K562 (cell line): ENCODE results near the gene EPB42. TPM values are rescaled to one million over a fixed set of nuclear protein-coding genes. Genes with fewer than 3 reads are reported as not detected.

Experiments used
- ATAC-seq: fragments of 200-7000 bp; cut with Tn5 transposase; 3 replicates; pipeline ENCODE4 v1.9.1; 2020; ENCODE audit warnings: moderate library complexity
- BruUV-seq: library from RNA; stranded (reverse); fragments of 400-500 nt; replicated peaks from 2 replicates; lab custom pipeline; 2021; lab: Mats Ljungman, UMichigan
- CTCF ChIA-PET: fragments of 300-600 bp; formaldehyde crosslinking; extraction: SDS; loops from one replicate; lab custom pipeline; 2021; ENCODE audit warnings: low intra/inter-chr PET ratio; lab: Yijun Ruan, JAX
- POLR2A ChIA-PET: fragments of 300-600, 350-650 bp; sonication (Branson Sonifier 250); formaldehyde crosslinking; extraction: SDS; loops from one replicate; lab custom pipeline; 2021; ENCODE audit warnings: antibody characterized with exemption, inconsistent platforms; lab: Yijun Ruan, JAX
- DNase-seq, 4 experiments: peaks; one replicate each; pipeline versions ENCODE4 v3.0.0 to v3.0.0-alpha.2; 2011 to 2018; ENCODE audit warnings: low spot score in 3 of 4, mixed read lengths in 3 of 4; ENCODE audit errors: extremely low read depth in 1 of 4
- FAIRE-seq: peaks from 2 replicates; lab custom pipeline; 2011; peaks lifted over from hg19 to GRCh38; lab: Jason Lieb, UNC
- H2AFZ ChIP-seq: 2 replicates; pipeline ENCODE4 v1.6.0; 2011; ENCODE audit warnings: low read depth, low read length, control low read depth, inconsistent platforms
- H3K27ac ChIP-seq: fragments of 200-600 bp; 3 replicates; pipeline ENCODE4 v1.8.0; 2011; ENCODE audit warnings: low read depth, mild to moderate bottlenecking, control low read depth, inconsistent platforms, low read length, moderate library complexity, mixed read lengths; ENCODE audit errors: extremely low read depth
- H3K27me3 ChIP-seq, 2 experiments: fragments of 300-600 bp in 1 of 2; 2 replicates in 1 of 2; 3 replicates in 1 of 2; pipeline versions ENCODE4 v1.6.0 to v1.8.0; 2011; ENCODE audit warnings: inconsistent platforms in 2 of 2, low read length in 2 of 2, mild to moderate bottlenecking in 1 of 2, mixed read lengths in 1 of 2, moderate library complexity in 1 of 2; ENCODE audit not compliant: control insufficient read depth in 2 of 2, insufficient read depth in 2 of 2
- H3K36me3 ChIP-seq: fragments of 300-600 bp; 3 replicates; pipeline ENCODE4 v1.8.0; 2011; ENCODE audit warnings: mild to moderate bottlenecking, low read length, inconsistent platforms; ENCODE audit not compliant: control insufficient read depth, insufficient read depth
- H3K4me1 ChIP-seq, 2 experiments: fragments of 200-600 bp in 1 of 2; replicated peaks in 1 of 2; 2 replicates in 1 of 2; 3 replicates in 1 of 2; pipeline versions ENCODE4 v1.5.1 to v1.8.0; 2011; ENCODE audit warnings: inconsistent platforms in 2 of 2, low read length in 2 of 2, mild to moderate bottlenecking in 1 of 2, mixed read lengths in 1 of 2, moderate library complexity in 1 of 2; ENCODE audit not compliant: control insufficient read depth in 2 of 2, insufficient read depth in 2 of 2
- H3K4me2 ChIP-seq: 2 replicates; pipeline ENCODE4 v1.6.1; 2011; ENCODE audit warnings: low read length, control low read depth, inconsistent platforms, mixed read lengths; ENCODE audit not compliant: insufficient read depth
- H3K4me3 ChIP-seq: fragments of 200-600 bp; sonication (generic), shearing (Covaris generic); 2 replicates; pipeline ENCODE4 v1.5.1; 2016; ENCODE audit warnings: control low read depth, inconsistent platforms
- H3K79me2 ChIP-seq: fragments of 200-600 bp; 3 replicates; pipeline ENCODE4 v1.8.0; 2011; ENCODE audit warnings: low read length, inconsistent platforms; ENCODE audit not compliant: control insufficient read depth, insufficient read depth
- H3K9ac ChIP-seq, 2 experiments: 2 replicates each; pipeline versions ENCODE4 v1.6.0 to v1.6.1; 2011; ENCODE audit warnings: low read depth in 2 of 2, low read length in 2 of 2, control low read depth in 1 of 2, inconsistent platforms in 1 of 2, mild to moderate bottlenecking in 1 of 2, mixed read lengths in 1 of 2; ENCODE audit not compliant: insufficient read depth in 1 of 2
- H3K9me1 ChIP-seq: one replicate; pipeline ENCODE4 v1.6.0; 2011; ENCODE audit warnings: inconsistent platforms, mild to moderate bottlenecking, low read length, moderate library complexity; ENCODE audit not compliant: control insufficient read depth, insufficient read depth
- H3K9me3 ChIP-seq: replicated peaks from 2 replicates; pipeline ENCODE4 v1.5.1; 2011; ENCODE audit warnings: low read depth, low read length, inconsistent platforms; ENCODE audit not compliant: control insufficient read depth, insufficient read depth
- H4K20me1 ChIP-seq: replicated peaks from 2 replicates; pipeline ENCODE4 v1.6.1; 2011; ENCODE audit warnings: low read length, inconsistent platforms, mixed read lengths; ENCODE audit not compliant: control insufficient read depth, insufficient read depth
- ARID1B ChIP-seq: fragments of 450-650 bp; IDR thresholded peaks from 2 replicates; pipeline ENCODE4 v1.6.1; 2016; ENCODE audit warnings: antibody characterized with exemption, mild to moderate bottlenecking, inconsistent platforms
- CTCFL ChIP-seq: IDR thresholded peaks from 2 replicates; pipeline ENCODE4 v1.6.1; 2011; ENCODE audit warnings: borderline replicate concordance, low read depth, mild to moderate bottlenecking, moderate library complexity, low read length; ENCODE audit not compliant: insufficient read depth, poor library complexity, severe bottlenecking
- HMGN3 ChIP-seq: IDR thresholded peaks from 2 replicates; pipeline ENCODE4 v1.6.1; 2011; ENCODE audit warnings: borderline replicate concordance, low read depth, mild to moderate bottlenecking, mixed read lengths, low read length; ENCODE audit not compliant: insufficient read length; ENCODE audit errors: extremely low read depth
- HSF4 ChIP-seq: fragments of 250-450 bp; sonication (Bioruptor Pico); IDR thresholded peaks from 2 replicates; pipeline ENCODE4 v2.1.2; 2022; ENCODE audit warnings: mild to moderate bottlenecking, moderate library complexity, borderline replicate concordance
- MITF ChIP-seq: IDR thresholded peaks from 2 replicates; pipeline ENCODE4 v1.6.1; 2014; ENCODE audit warnings: antibody characterized with exemption
- NFXL1 ChIP-seq: fragments of 450-650 bp; formaldehyde crosslinking; IDR thresholded peaks from 2 replicates; pipeline ENCODE4 v1.4.0; 2021; ENCODE audit warnings: mild to moderate bottlenecking
- NONO ChIP-seq, 2 experiments: fragments of 200-400 bp in 1 of 2; fragments of 450-650 bp in 1 of 2; formaldehyde crosslinking in 1 of 2; IDR thresholded peaks; 2 replicates each; pipeline ENCODE4 v1.6.1; 2017; ENCODE audit warnings: low read depth in 2 of 2, mild to moderate bottlenecking in 2 of 2, moderate library complexity in 2 of 2, low read length in 1 of 2
- POLR3G ChIP-seq: IDR thresholded peaks from 2 replicates; pipeline ENCODE4 v1.6.1; 2011; ENCODE audit not compliant: insufficient read length, insufficient replicate concordance; ENCODE audit errors: extremely low read depth
- PTRF ChIP-seq: fragments of 450-650 bp; IDR thresholded peaks from 2 replicates; pipeline ENCODE4 v1.6.1; 2016; ENCODE audit warnings: mild to moderate bottlenecking, missing genetic modification characterization, missing compliant biosample characterization
- RBM25 ChIP-seq: fragments of 200-400 bp; formaldehyde crosslinking; IDR thresholded peaks from 2 replicates; pipeline ENCODE4 v1.6.1; 2018; ENCODE audit warnings: low read length, low read depth, moderate library complexity; ENCODE audit not compliant: severe bottlenecking
- SMARCB1 ChIP-seq: IDR thresholded peaks from 2 replicates; pipeline ENCODE4 v1.6.1; 2011; ENCODE audit warnings: improper control_type of control experiment, low read depth; ENCODE audit not compliant: insufficient read length
- ZBTB11 ChIP-seq, 3 experiments: fragments of 200-800 bp in 1 of 3; fragments of 250-450 bp in 1 of 3; fragments of 450-650 bp in 1 of 3; sonication (Bioruptor Pico) in 1 of 3; sonication (Bioruptor generic) in 1 of 3; formaldehyde crosslinking in 1 of 3; IDR thresholded peaks; 2 replicates each; pipeline versions ENCODE4 v1.6.1 to v1.8.0; 2016 to 2022; ENCODE audit warnings: mild to moderate bottlenecking in 2 of 3, missing genetic modification characterization in 2 of 3, missing compliant biosample characterization in 1 of 3, moderate library complexity in 1 of 3
- ZFPM2 ChIP-seq: fragments of 250-450 bp; sonication (Bioruptor Pico); IDR thresholded peaks from 2 replicates; pipeline ENCODE4 v1.5.1; 2022; ENCODE audit warnings: mild to moderate bottlenecking
- ZKSCAN1 ChIP-seq: fragments of 150-350 bp; IDR thresholded peaks from 2 replicates; pipeline ENCODE4 v1.6.1; 2016; ENCODE audit warnings: low read depth, low read length
- ZNF444 ChIP-seq: fragments of 250-450 bp; sonication (Bioruptor Pico); IDR thresholded peaks from 2 replicates; pipeline ENCODE4 v1.4.0; 2020; ENCODE audit warnings: mild to moderate bottlenecking, moderate library complexity
- WGBS: fragments of 100-300 bp; shearing (Covaris generic); methylation state at CpG from one replicate; pipeline ENCODE4 v1.1.6; 2016; ENCODE audit warnings: low coverage, mixed read lengths; ENCODE audit not compliant: insufficient coverage; ENCODE audit errors: missing lambda C conversion rate; 5-methylcytosine and 5-hydroxymethylcytosine counted together
- in situ Hi-C: fragments of 300-500 bp; cut with MboI; formaldehyde crosslinking; loops from 4 replicates; pipeline ENCODE4 v1.15.0; 2018; ENCODE audit warnings: inconsistent platforms, mixed read lengths
- intact Hi-C: fragments of 100-400 bp; cut with micrococcal nuclease; formaldehyde crosslinking; loops from 2 replicates; pipeline ENCODE4 v1.14.2; 2022
- polyA plus RNA-seq, 8 experiments: library from polyadenylated mRNA; depleted of rRNA in 4 of 8; stranded (reverse) in 5 of 8; unstranded in 3 of 8; fragments of >200 nt; fragmentation: Nextera tagmentation in 2 of 8; fragmentation: Illumina TruSeq in 1 of 8; extraction: Ambion mirVana in 2 of 8; extraction: Trizol in 1 of 8; gene quantifications; 2 replicates each; pipeline versions ENCODE4 v1.2.1 to v1.2.3, GENCODE V29; 2011 to 2014; ENCODE audit warnings: inconsistent platforms in 1 of 8, missing spikeins in 1 of 8
- total RNA-seq, 7 experiments: library from RNA; depleted of rRNA in 6 of 7; stranded (reverse); fragments of >200 nt in 6 of 7; fragmentation: Illumina TruSeq in 2 of 7; extraction: Trizol in 2 of 7; gene quantifications; 2 replicates each; pipeline versions ENCODE4 v1.2.1 to v1.2.3, GENCODE V29; 2011 to 2021; ENCODE audit warnings: low replicate concordance in 1 of 7

EPB42 gene
- total and polyA plus RNA-seq, 9 of the 15 experiments (the other 6 are each of a cell fraction or from before 2014, with no cell fraction given): 0.38 to 2.3 (median 1.4) TPM

- FAIRE-seq: no peak
- no peak for ATAC-seq
- WGBS: 61% methylated on average over 4 of the region's 5 CpGs
- H3K9me1 ChIP-seq: no peaks in the 10 kb centered on the region
- peaks cover 2 to 13% of the 10 kb centered on the region in 2 experiments; a peak in 4 of 5 replicates for H3K4me1 ChIP-seq
- no peaks in the 10 kb centered on the region; the same call in 1 of the 2 replicates for H3K9me3 ChIP-seq
- H3K79me2 ChIP-seq: no peaks in the 10 kb centered on the region
- no peak overlapping the region for H3K4me2 ChIP-seq
- no peaks in the 10 kb centered on the region for H4K20me1 ChIP-seq
- POLR2A ChIA-PET: interaction anchor here (0.6 to 2.2 kb wide), 3 partner anchors 12 to 38 kb away, joined by 3 to 10 read pairs (median 3); no protein-coding TSS in a partner anchor
- H2AFZ ChIP-seq: peak overlapping the region; percentile 43
- no peak overlapping the region for H3K9ac ChIP-seq
- no peaks in the 10 kb centered on the region for H3K36me3 ChIP-seq
- no TSS peak for BruUV-seq
- no peak for DNase-seq
- no peaks in the 10 kb centered on the region for H3K27me3 ChIP-seq
- intact Hi-C loops (no loop called here), in situ Hi-C loops (no loop called here)
- H3K27ac ChIP-seq: no peak overlapping the region
- H3K4me3 ChIP-seq: no peak overlapping the region
- CTCF ChIA-PET: no interaction called here
- TF ChIP-seq CTCFL (no peak), ZBTB11 (CRISPR knock-in tag; IDR thresholded peaks at IDR 0.05) (no peak), NONO (IDR thresholded peaks at IDR 0.05; ENCODE audit: low read depth in 2 of 2, low read length in 1 of 2) (no peak), POLR3G (no peak), PTRF (tag) (no peak), MITF (no peak), ZNF444 (CRISPR knock-in tag) (no peak), HMGN3 (no peak), ARID1B (no peak), SMARCB1 (no peak), ZFPM2 (CRISPR knock-in tag) (no peak), HSF4 (CRISPR knock-in tag) (no peak), ZKSCAN1 (no peak), NFXL1 (CRISPR knock-in tag) (no peak), RBM25 (no peak)
Measured at GRCh38 chr15:43213466-43213865, 7.4 kb downstream of the EPB42 start.
